HL-60 (cell line): Measurements from ENCODE around the gene ZFAND3.

Experiments
- SPI1 ChIP-seq: IDR thresholded peaks from 2 replicates; pipeline ENCODE4 v1.6.1; 2012; ENCODE audit warnings: low read depth, mild to moderate bottlenecking, borderline replicate concordance
- TF ChIP-seq, protein P1 (sequence below): IDR thresholded peaks from one replicate; pipeline ENCODE4 v1.5.1; 2011; ENCODE audit warnings: low read length, control low read depth, inconsistent platforms; ENCODE audit not compliant: insufficient read depth

DNA sequence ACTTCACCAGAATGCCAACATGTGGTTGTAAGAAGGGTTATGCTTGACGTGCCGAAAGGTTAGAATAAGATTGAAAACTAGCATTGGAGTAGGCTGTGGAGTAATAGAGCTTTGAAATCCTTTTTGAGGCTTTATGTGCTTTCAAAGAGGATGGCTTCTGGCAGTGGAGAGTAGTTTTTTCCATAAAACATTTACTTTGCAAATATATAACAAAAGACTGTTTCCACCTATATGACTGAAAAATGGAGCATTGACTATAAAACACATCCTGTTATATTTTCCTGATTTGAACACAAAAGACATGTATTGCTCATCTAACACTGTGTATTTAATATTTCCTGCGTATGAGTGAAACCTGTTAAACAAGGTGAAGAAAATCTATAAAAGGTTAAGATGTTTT, 38.8 kb downstream of the ZFAND3 start:
- TF ChIP-seq, protein P1, sequence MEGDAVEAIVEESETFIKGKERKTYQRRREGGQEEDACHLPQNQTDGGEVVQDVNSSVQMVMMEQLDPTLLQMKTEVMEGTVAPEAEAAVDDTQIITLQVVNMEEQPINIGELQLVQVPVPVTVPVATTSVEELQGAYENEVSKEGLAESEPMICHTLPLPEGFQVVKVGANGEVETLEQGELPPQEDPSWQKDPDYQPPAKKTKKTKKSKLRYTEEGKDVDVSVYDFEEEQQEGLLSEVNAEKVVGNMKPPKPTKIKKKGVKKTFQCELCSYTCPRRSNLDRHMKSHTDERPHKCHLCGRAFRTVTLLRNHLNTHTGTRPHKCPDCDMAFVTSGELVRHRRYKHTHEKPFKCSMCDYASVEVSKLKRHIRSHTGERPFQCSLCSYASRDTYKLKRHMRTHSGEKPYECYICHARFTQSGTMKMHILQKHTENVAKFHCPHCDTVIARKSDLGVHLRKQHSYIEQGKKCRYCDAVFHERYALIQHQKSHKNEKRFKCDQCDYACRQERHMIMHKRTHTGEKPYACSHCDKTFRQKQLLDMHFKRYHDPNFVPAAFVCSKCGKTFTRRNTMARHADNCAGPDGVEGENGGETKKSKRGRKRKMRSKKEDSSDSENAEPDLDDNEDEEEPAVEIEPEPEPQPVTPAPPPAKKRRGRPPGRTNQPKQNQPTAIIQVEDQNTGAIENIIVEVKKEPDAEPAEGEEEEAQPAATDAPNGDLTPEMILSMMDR = no peak
- no peak for TF ChIP-seq SPI1
